Neuronal stem cell (in vitro differentiated cells): ENCODE results near the gene TPST1.

ENCODE experiments used
- DNase-seq: peaks from one replicate; pipeline ENCODE4 v3.0.0-alpha.2; 2013; ENCODE audit warnings: low spot score
- H2AFZ ChIP-seq: one replicate; pipeline ENCODE4 v1.6.1; 2013; ENCODE audit warnings: mild to moderate bottlenecking, low read length, inconsistent platforms
- H2AK5ac ChIP-seq: 2 replicates; pipeline ENCODE4 v1.6.1; 2013; ENCODE audit warnings: low read depth, mild to moderate bottlenecking, inconsistent platforms, low read length, moderate library complexity, mixed read lengths
- H2BK120ac ChIP-seq: 2 replicates; pipeline ENCODE4 v1.6.1; 2013; ENCODE audit warnings: low read depth, mild to moderate bottlenecking, inconsistent platforms, low read length, moderate library complexity, mixed read lengths
- H2BK12ac ChIP-seq: one replicate; pipeline ENCODE4 v1.6.1; 2013; ENCODE audit warnings: low read length, inconsistent platforms
- H2BK15ac ChIP-seq: 2 replicates; pipeline ENCODE4 v1.6.1; 2013; ENCODE audit warnings: mild to moderate bottlenecking, low read length, inconsistent platforms, mixed read lengths
- H2BK5ac ChIP-seq: one replicate; pipeline ENCODE4 v1.6.1; 2013; ENCODE audit warnings: inconsistent platforms, mild to moderate bottlenecking, low read length, moderate library complexity
- H3K14ac ChIP-seq: one replicate; pipeline ENCODE4 v1.6.1; 2013; ENCODE audit warnings: low read length, inconsistent platforms
- H3K18ac ChIP-seq: 2 replicates; pipeline ENCODE4 v1.6.1; 2013; ENCODE audit warnings: low read length, inconsistent platforms
- H3K23ac ChIP-seq: 2 replicates; pipeline ENCODE4 v1.6.1; 2013; ENCODE audit warnings: low read depth, mild to moderate bottlenecking, mixed read lengths, low read length, inconsistent platforms; ENCODE audit not compliant: poor library complexity
- H3K27ac ChIP-seq: replicated peaks from 3 replicates; pipeline ENCODE4 v1.5.1; 2013; ENCODE audit warnings: low read length, inconsistent platforms
- H3K27me3 ChIP-seq, 3 experiments: 2 replicates each; pipeline ENCODE4 v1.6.1; 2013; ENCODE audit warnings: low read length in 3 of 3, mild to moderate bottlenecking in 2 of 3, inconsistent platforms in 1 of 3, low read depth in 1 of 3, mixed read lengths in 1 of 3, moderate library complexity in 1 of 3; ENCODE audit not compliant: control insufficient read depth in 3 of 3, insufficient read depth in 3 of 3
- H3K36me3 ChIP-seq, 2 donors: replicated peaks in 1 of 2; 2 replicates each; pipeline ENCODE4 v1.6.1; 2013; ENCODE audit warnings: low read length in 2 of 2; ENCODE audit not compliant: control insufficient read depth in 2 of 2, insufficient read depth in 2 of 2
- H3K4ac ChIP-seq: 2 replicates; pipeline ENCODE4 v1.6.1; 2013; ENCODE audit warnings: inconsistent platforms, mild to moderate bottlenecking, low read length, moderate library complexity
- H3K4me1 ChIP-seq, 2 donors: 1 replicate in 1 of 2; 2 replicates in 1 of 2; pipeline ENCODE4 v1.6.1; 2013; ENCODE audit warnings: low read length in 2 of 2, low read depth in 1 of 2; ENCODE audit not compliant: control insufficient read depth in 2 of 2, insufficient read depth in 1 of 2
- H3K4me2 ChIP-seq: one replicate; pipeline ENCODE4 v1.6.1; 2013; ENCODE audit warnings: mild to moderate bottlenecking, low read length, inconsistent platforms; ENCODE audit not compliant: insufficient read depth, poor library complexity, severe bottlenecking
- H3K4me3 ChIP-seq, 2 donors: 2 replicates each; pipeline ENCODE4 v1.5.1; 2013; ENCODE audit warnings: low read length in 2 of 2, mild to moderate bottlenecking in 2 of 2, inconsistent platforms in 1 of 2, moderate library complexity in 1 of 2
- H3K79me1 ChIP-seq: one replicate; pipeline ENCODE4 v1.6.1; 2013; ENCODE audit warnings: low read depth, mild to moderate bottlenecking, inconsistent platforms, low read length, moderate library complexity
- H3K9ac ChIP-seq: one replicate; pipeline ENCODE4 v1.6.1; 2013; ENCODE audit warnings: mild to moderate bottlenecking, low read depth, low read length, inconsistent platforms; ENCODE audit not compliant: poor library complexity
- H3K9me3 ChIP-seq, 2 donors: replicated peaks in 1 of 2; 2 replicates each; pipeline versions ENCODE3 to v1.6.1; 2013; ENCODE audit warnings: low read length in 2 of 2, mild to moderate bottlenecking in 2 of 2, inconsistent platforms in 1 of 2, low read depth in 1 of 2, mixed read lengths in 1 of 2, moderate library complexity in 1 of 2; ENCODE audit not compliant: control insufficient read depth in 2 of 2, insufficient read depth in 1 of 2
- H4K8ac ChIP-seq: one replicate; pipeline ENCODE4 v1.6.1; 2013; ENCODE audit warnings: low read depth, mild to moderate bottlenecking, inconsistent platforms, low read length, moderate library complexity
- H4K91ac ChIP-seq: one replicate; pipeline ENCODE4 v1.6.1; 2013; ENCODE audit warnings: low read length, low read depth, mild to moderate bottlenecking, inconsistent platforms; ENCODE audit not compliant: poor library complexity
- whole genome bisulfite sequencing, 2 donors: extraction: QIAGEN DNeasy Blood & Tissue Kit; methylation state at CpG; one replicate each; pipeline ENCODE4 v1.1.7; 2013; ENCODE audit warnings: missing lambda C conversion rate in 2 of 2, mixed read lengths in 1 of 2; ENCODE audit not compliant: insufficient read length in 2 of 2, insufficient replicate concordance in 1 of 2; ENCODE audit errors: extremely low coverage in 2 of 2; 5-methylcytosine and 5-hydroxymethylcytosine counted together

TPST1 gene

DNA sequence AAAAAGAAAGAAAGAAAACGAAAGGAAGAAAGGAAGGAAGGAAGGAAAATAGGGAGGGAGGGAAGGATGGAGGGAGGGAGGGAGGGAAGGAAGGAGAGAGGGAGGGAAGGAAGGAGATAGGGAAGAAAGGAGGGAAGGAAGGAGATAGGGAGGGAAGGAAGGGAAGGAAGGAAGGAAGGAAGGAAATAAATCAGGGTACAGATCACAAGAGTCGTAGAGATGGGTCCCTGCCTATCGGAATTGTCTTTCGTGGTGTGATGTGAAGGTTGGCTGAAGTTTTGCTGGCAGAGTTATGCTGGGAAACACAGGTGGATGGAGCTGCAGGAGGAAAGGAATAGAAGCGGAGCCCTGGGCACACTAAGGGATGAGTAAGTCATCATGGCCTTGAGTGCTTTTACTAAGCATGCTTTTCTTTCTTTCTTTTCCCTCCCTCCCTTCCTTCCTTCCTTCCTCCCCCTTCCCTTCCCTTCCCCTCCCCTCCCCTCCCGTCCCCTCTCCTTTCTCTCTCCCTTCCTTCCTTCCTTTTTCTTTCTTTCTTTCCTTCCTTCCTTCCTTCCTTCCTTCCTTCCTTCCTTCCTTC is 11.9 kb upstream of the TPST1 start:
- Histone ChIP-seq H3K79me1 (no peaks in the 10 kb centered on the region), H3K4me2 (no peak overlapping the region), H3K9ac (no peak overlapping the region), H3K18ac (no peak overlapping the region), H4K8ac (no peak overlapping the region), H2AK5ac (no peak overlapping the region), H3K27me3 (no peaks in the 10 kb centered on the region), H3K9me3 (no peaks in the 10 kb centered on the region), H3K4ac (no peak overlapping the region), H3K27ac (no peak overlapping the region), H3K36me3 (no peaks in the 10 kb centered on the region), H4K91ac (no peak overlapping the region), H2BK12ac (no peak overlapping the region), H2BK120ac (no peak overlapping the region), H2BK15ac (no peak overlapping the region), H3K23ac (no peak overlapping the region), H2BK5ac (no peak overlapping the region), H3K4me1 (no peaks in the 10 kb centered on the region), H2AFZ (no peak overlapping the region), H3K4me3 (no peak overlapping the region), H3K14ac (no peak overlapping the region)
- 100% methylated on average over 1 of the region's 6 CpGs for WGBS, 2 donors
- no peak for DNase-seq

DNA sequence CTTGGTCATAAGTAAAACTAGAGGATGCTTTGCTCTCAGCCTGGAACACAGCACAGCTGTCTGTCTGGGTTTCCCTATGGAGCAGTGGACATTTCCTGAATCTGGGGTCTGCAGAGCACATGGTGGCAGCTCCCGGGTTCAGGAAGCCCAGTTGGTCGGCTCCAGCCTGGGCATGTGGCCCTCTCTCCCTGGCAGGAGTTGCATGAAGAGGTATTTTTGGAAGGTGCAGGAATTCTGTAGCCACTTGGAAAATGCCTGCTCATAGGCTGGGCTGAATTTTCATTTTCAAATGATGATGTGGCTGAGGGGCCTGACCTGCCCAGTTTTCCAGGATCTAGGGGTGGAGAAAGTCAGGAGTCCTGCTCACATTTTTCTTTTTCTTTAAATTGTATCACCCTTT is 6.7 kb upstream of the TPST1 start:
- H2AFZ ChIP-seq: peak overlapping the region; percentile 36
- no CpG with 5 or more reads among the region's 2 CpGs for WGBS, 2 donors
- H3K4me3 ChIP-seq: no peak overlapping the region
- no peak overlapping the region for H2BK5ac ChIP-seq
- no peak overlapping the region for H3K18ac ChIP-seq
- H3K4ac ChIP-seq: no peak overlapping the region
- H4K91ac ChIP-seq: peak overlapping the region; percentile 72
- no peak overlapping the region for H2AK5ac ChIP-seq
- H3K14ac ChIP-seq: no peak overlapping the region
- H2BK120ac ChIP-seq: no peak overlapping the region
- no peaks in the 10 kb centered on the region for H3K36me3 ChIP-seq
- no peak overlapping the region for H3K27ac ChIP-seq
- DNase-seq: no peak
- H3K4me2 ChIP-seq: no peak overlapping the region
- no peaks in the 10 kb centered on the region for H3K79me1 ChIP-seq
- no peak overlapping the region for H3K9ac ChIP-seq
- H3K9me3 ChIP-seq: no peaks in the 10 kb centered on the region
- H3K23ac ChIP-seq: no peak overlapping the region
- no peaks in the 10 kb centered on the region for H3K27me3 ChIP-seq
- H2BK15ac ChIP-seq: no peak overlapping the region
- no peak overlapping the region for H4K8ac ChIP-seq
- no peak overlapping the region for H2BK12ac ChIP-seq
- H3K4me1 ChIP-seq: peaks cover 0 to 2% of the 10 kb centered on the region in 2 donors

DNA sequence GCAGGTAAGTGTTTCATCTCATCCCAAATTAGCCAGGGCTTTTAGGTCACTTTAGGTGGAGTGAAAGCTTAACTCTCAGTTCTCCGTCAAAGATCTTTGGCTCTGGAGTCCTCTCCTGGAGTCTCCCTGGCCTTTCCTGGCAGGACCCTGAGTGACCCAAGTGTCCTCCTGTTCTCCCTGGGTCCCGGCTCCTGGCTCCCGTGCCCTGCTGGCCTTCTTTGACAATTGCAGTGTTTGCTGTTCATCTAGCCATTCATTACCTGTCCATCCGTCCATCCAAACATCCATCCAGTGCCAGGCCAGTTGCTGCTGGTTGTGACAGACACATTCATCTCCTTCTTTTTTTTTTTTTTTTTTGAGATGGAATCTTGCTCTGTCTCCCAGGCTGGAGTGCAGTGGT is 6.2 kb upstream of the TPST1 start:
- H3K4me3 ChIP-seq: no peak overlapping the region
- H3K9me3 ChIP-seq: no peaks in the 10 kb centered on the region
- no peak overlapping the region for H3K23ac ChIP-seq
- no peak overlapping the region for H3K9ac ChIP-seq
- no peak overlapping the region for H3K4me2 ChIP-seq
- H2AK5ac ChIP-seq: no peak overlapping the region
- no peak overlapping the region for H3K18ac ChIP-seq
- H2AFZ ChIP-seq: no peak overlapping the region
- DNase-seq: no peak
- H2BK12ac ChIP-seq: no peak overlapping the region
- no peaks in the 10 kb centered on the region for H3K36me3 ChIP-seq
- no peak overlapping the region for H3K4ac ChIP-seq
- H3K4me1 ChIP-seq: peaks cover 0 to 2% of the 10 kb centered on the region in 2 donors
- no peak overlapping the region for H2BK15ac ChIP-seq
- H3K79me1 ChIP-seq: no peaks in the 10 kb centered on the region
- no peak overlapping the region for H3K27ac ChIP-seq
- no peak overlapping the region for H3K14ac ChIP-seq
- no peak overlapping the region for H2BK5ac ChIP-seq
- no CpG with 5 or more reads among the region's 4 CpGs for WGBS, 2 donors
- no peak overlapping the region for H4K91ac ChIP-seq
- no peak overlapping the region for H2BK120ac ChIP-seq
- no peak overlapping the region for H4K8ac ChIP-seq
- no peaks in the 10 kb centered on the region for H3K27me3 ChIP-seq

DNA sequence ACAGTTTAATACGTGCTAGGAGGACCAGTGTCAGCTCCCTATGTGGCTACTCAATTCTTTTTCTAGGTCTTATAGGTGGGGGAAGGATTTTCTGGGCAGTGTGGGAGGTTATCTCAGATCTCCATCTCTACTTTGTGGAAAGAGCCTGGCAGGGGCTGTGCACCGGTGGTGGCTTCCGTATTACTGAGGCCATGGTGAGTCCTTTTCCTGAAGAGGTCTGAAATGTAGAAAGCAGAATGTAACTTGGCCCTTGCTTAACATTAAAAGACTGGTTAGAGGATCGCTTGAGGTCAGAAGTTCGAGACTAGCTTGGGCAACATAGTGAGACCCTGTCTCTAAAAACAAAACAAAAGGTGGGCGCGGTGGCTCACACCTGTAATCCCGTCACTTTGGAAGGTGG is 2.7 kb upstream of the TPST1 start:
- H3K4me1 ChIP-seq: peaks cover 6 to 12% of the 10 kb centered on the region in 2 donors
- no peak overlapping the region for H3K4me3 ChIP-seq
- H4K91ac ChIP-seq: no peak overlapping the region
- no CpG with 5 or more reads among the region's 8 CpGs for whole genome bisulfite sequencing, 2 donors
- DNase-seq: no peak
- no peaks in the 10 kb centered on the region for H3K27me3 ChIP-seq
- no peak overlapping the region for H3K27ac ChIP-seq
- H3K23ac ChIP-seq: no peak overlapping the region
- no peak overlapping the region for H2BK120ac ChIP-seq
- H3K4ac ChIP-seq: no peak overlapping the region
- no peak overlapping the region for H3K4me2 ChIP-seq
- no peak overlapping the region for H4K8ac ChIP-seq
- H3K36me3 ChIP-seq: no peaks in the 10 kb centered on the region
- no peak overlapping the region for H3K14ac ChIP-seq
- H2BK5ac ChIP-seq: no peak overlapping the region
- no peak overlapping the region for H2BK12ac ChIP-seq
- H2AFZ ChIP-seq: peak overlapping the region; percentile 60
- no peak overlapping the region for H3K9ac ChIP-seq
- H3K79me1 ChIP-seq: peaks cover 4% of the 10 kb centered on the region
- no peak overlapping the region for H2AK5ac ChIP-seq
- no peak overlapping the region for H3K18ac ChIP-seq
- H3K9me3 ChIP-seq: no peaks in the 10 kb centered on the region
- no peak overlapping the region for H2BK15ac ChIP-seq
